Upper lobe of left lung (tissue), 6 donors: Measurements from ENCODE around the gene LRP5. TPM values are rescaled to one million over a fixed set of nuclear protein-coding genes. Genes with fewer than 3 reads are reported as not detected.
"Not testable (repeated sequence)": the region's sequence is repeated elsewhere in the genome, so short reads cannot be mapped to it uniquely, and the experiment has no call there.

Source experiments
- ATAC-seq, 2 donors: fragments of 200-7000 bp; cut with Tn5 transposase; one replicate each; pipeline ENCODE4 v1.9.1; 2022; ENCODE audit warnings: mild to moderate bottlenecking in 2 of 2, moderate library complexity in 2 of 2; ENCODE audit not compliant: low FRiP score in 2 of 2
- DNase-seq, 2 donors: peaks; one replicate each; pipeline ENCODE4 v3.0.0-alpha.2; 2019 to 2020
- H3K27ac ChIP-seq, 4 donors: fragments of 200-600 bp; sonication (generic); one replicate each; pipeline ENCODE4 v1.5.1; 2016 to 2019
- H3K27me3 ChIP-seq, 4 donors: fragments of 200-600 bp; sonication (generic); one replicate each; pipeline ENCODE4 v1.5.1; 2017 to 2019
- H3K36me3 ChIP-seq, 4 donors: fragments of 200-600 bp; sonication (generic); one replicate each; pipeline ENCODE4 v1.5.1; 2016 to 2019
- H3K4me1 ChIP-seq, 4 donors: fragments of 200-600 bp; sonication (generic); one replicate each; pipeline ENCODE4 v1.5.1; 2018 to 2019
- H3K4me3 ChIP-seq, 4 donors: fragments of 200-600 bp; sonication (generic); one replicate each; pipeline ENCODE4 v1.5.1; 2017 to 2019; ENCODE audit warnings: mild to moderate bottlenecking in 2 of 4, moderate library complexity in 1 of 4
- H3K9me3 ChIP-seq, 4 donors: fragments of 200-600 bp; sonication (generic); one replicate each; pipeline ENCODE4 v1.5.1; 2018 to 2019
- EP300 ChIP-seq, 4 donors: sonication (generic); formaldehyde crosslinking; IDR thresholded peaks; one replicate each; pipeline ENCODE4 v1.5.1; 2017; ENCODE audit warnings: antibody characterized with exemption in 4 of 4, control low read depth in 2 of 4
- POLR2A ChIP-seq, 4 donors: fragments of 450-650 bp; IDR thresholded peaks; one replicate each; pipeline ENCODE4 v1.5.1; 2016 to 2017; ENCODE audit warnings: antibody characterized with exemption in 4 of 4, mild to moderate bottlenecking in 2 of 4
- POLR2AphosphoS5 ChIP-seq, 2 donors: sonication (generic); formaldehyde crosslinking; IDR thresholded peaks; one replicate each; pipeline ENCODE4 v1.5.1; 2017; ENCODE audit warnings: antibody characterized with exemption in 2 of 2
- WGBS, 2 donors: methylation state at CpG; one replicate each; pipeline ENCODE4 v1.1.5; 2017 to 2018; 5-methylcytosine and 5-hydroxymethylcytosine counted together
- total RNA-seq, 6 donors: library from RNA; depleted of rRNA in 4 of 6; stranded (reverse); fragments of >200 nt in 4 of 6; gene quantifications; one replicate each; pipeline versions ENCODE4 v1.1.0 to v1.2.1, GENCODE V29; 2016 to 2021
- TF ChIP-seq, protein P1 (sequence below), 6 experiments: fragments of 450-650 bp in 4 of 6; fragments of 200-600 bp in 2 of 6; sonication (generic) in 2 of 6; IDR thresholded peaks; one replicate each; pipeline ENCODE4 v1.5.1; 2016 to 2019; ENCODE audit warnings: antibody characterized with exemption in 6 of 6
- donor health status: DM: no; HTN: no; CAD: no; lungs with moderate emphysema.
- donor health status: DM: no; HTN: yes; CAD: no; lungs with severe emphysema.

Gene LRP5
- total RNA-seq, 6 donors from 2014 or later, result 51.5 to 79.4 (median 67.6) TPM

DNA sequence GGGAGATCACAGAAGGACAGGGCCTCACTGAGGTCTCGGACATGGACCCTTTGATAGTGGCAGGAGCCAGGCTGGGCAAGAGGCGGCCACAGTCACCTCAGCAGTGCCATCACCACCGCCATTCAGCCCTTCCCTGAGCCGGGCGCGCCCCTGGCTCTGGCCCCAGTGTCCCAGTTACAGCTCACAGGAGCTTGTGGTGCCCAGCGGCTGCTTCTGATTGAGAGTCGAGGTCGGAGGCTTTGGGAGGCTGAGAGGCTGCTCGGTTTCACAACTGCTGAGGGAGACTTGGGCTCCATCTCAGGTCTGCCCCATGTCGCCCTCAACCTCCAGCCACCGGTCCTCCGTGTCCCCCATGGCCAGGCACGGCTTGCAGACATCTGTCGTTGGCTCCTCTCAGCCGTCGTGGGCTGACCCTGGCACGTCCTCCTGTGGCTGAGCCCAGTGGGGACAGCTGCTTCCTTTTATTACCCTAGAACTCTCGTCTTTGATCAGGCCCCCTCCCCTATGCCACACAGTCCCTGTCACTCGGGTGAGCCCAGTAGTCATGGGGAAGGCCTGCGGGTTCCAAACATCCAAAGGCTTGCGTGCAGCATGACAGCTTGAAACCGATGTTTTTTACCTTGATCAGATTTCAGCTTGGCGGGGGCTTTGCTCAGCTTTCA is 119.7 kb downstream of the LRP5 start:
- no peak for ATAC-seq
- Histone ChIP-seq H3K36me3 (peaks cover 0 to 53% (median 26%) of the 10 kb centered on the region in 4 donors), H3K9me3 (peaks cover 0 to 14% (median 6%) of the 10 kb centered on the region in 4 donors), H3K4me3 (no peak overlapping the region), H3K27ac (no peak overlapping the region), H3K4me1 (peaks cover 4 to 12% (median 6%) of the 10 kb centered on the region in 4 donors), H3K27me3 (no peaks in the 10 kb centered on the region)
- no peak for TF ChIP-seq POLR2AphosphoS5 (IDR thresholded peaks at IDR 0.05)
- no peak for TF ChIP-seq POLR2A (IDR thresholded peaks at IDR 0.05)
- TF ChIP-seq EP300 (IDR thresholded peaks at IDR 0.05), result no peak
- TF ChIP-seq, protein P1, sequence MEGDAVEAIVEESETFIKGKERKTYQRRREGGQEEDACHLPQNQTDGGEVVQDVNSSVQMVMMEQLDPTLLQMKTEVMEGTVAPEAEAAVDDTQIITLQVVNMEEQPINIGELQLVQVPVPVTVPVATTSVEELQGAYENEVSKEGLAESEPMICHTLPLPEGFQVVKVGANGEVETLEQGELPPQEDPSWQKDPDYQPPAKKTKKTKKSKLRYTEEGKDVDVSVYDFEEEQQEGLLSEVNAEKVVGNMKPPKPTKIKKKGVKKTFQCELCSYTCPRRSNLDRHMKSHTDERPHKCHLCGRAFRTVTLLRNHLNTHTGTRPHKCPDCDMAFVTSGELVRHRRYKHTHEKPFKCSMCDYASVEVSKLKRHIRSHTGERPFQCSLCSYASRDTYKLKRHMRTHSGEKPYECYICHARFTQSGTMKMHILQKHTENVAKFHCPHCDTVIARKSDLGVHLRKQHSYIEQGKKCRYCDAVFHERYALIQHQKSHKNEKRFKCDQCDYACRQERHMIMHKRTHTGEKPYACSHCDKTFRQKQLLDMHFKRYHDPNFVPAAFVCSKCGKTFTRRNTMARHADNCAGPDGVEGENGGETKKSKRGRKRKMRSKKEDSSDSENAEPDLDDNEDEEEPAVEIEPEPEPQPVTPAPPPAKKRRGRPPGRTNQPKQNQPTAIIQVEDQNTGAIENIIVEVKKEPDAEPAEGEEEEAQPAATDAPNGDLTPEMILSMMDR (IDR thresholded peaks at IDR 0.05), result no peak
- DNase-seq, result no peak
- WGBS, 2 donors, result 84 to 89% methylated on average over 13 to 19 of the region's 24 CpGs

DNA sequence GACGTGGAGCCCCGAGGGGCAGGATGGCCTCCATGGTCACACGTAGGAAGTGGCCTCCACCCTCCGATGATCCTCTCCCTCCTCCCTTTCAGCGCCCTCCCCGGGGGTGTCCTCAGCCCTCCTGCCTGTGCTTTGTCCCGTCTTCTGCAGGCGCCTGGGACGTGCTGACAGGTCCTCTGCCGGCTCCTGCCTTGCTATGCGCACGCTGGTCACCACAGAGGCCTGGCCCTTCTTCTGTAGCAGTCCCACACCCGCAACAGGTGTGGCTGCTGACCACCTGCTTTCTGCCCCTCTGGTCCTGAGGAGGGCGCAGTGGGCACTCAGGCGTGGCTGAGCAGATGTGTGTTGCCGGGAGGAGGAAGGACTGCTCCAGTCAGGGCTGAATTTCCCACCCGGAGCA is 120.5 kb downstream of the LRP5 start:
- Histone ChIP-seq H3K4me3 (no peak overlapping the region), H3K27me3 (no peaks in the 10 kb centered on the region), H3K36me3 (peaks cover 0 to 56% (median 27%) of the 10 kb centered on the region in 4 donors), H3K4me1 (peaks cover 9 to 19% (median 13%) of the 10 kb centered on the region in 4 donors), H3K27ac (no peak overlapping the region), H3K9me3 (peaks cover 0 to 14% (median 6%) of the 10 kb centered on the region in 4 donors)
- no peak for ATAC-seq
- WGBS, 2 donors, result 79 to 84% methylated on average over 7 to 11 of the region's 17 CpGs
- no peak for TF ChIP-seq POLR2AphosphoS5 (IDR thresholded peaks at IDR 0.05)
- TF ChIP-seq EP300 (IDR thresholded peaks at IDR 0.05), result no peak
- no peak for TF ChIP-seq POLR2A (IDR thresholded peaks at IDR 0.05)
- TF ChIP-seq, protein P1 (IDR thresholded peaks at IDR 0.05), result no peak
- no peak for DNase-seq

DNA sequence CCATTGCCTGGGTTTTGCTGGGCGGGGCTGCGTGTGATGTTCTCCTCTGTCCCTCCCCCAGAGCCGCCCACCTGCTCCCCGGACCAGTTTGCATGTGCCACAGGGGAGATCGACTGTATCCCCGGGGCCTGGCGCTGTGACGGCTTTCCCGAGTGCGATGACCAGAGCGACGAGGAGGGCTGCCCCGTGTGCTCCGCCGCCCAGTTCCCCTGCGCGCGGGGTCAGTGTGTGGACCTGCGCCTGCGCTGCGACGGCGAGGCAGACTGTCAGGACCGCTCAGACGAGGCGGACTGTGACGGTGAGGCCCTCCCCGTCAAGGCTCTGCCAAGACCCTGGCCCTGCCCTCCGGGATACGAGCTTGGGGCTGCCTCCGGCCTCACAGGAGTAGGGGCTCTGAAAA is 121.2 kb downstream of the LRP5 start:
- WGBS, 2 donors, result 95 to 98% methylated on average over 12 to 30 of the region's 31 CpGs
- peaks cover 0 to 14% (median 6%) of the 10 kb centered on the region in 4 donors for H3K9me3 ChIP-seq
- no peak overlapping the region for H3K4me3 ChIP-seq
- no peaks in the 10 kb centered on the region for H3K27me3 ChIP-seq
- peaks cover 0 to 59% (median 30%) of the 10 kb centered on the region in 4 donors for H3K36me3 ChIP-seq
- TF ChIP-seq EP300 (IDR thresholded peaks at IDR 0.05) (no peak), POLR2A (IDR thresholded peaks at IDR 0.05) (no peak), POLR2AphosphoS5 (IDR thresholded peaks at IDR 0.05) (no peak)
- TF ChIP-seq, protein P1 (IDR thresholded peaks at IDR 0.05), result no peak
- DNase-seq (peak in 1 of 2 donors; percentile 76), ATAC-seq (no peak)
- H3K4me1 ChIP-seq, result peaks cover 9 to 20% (median 14%) of the 10 kb centered on the region in 4 donors
- H3K27ac ChIP-seq, result no peak overlapping the region

DNA sequence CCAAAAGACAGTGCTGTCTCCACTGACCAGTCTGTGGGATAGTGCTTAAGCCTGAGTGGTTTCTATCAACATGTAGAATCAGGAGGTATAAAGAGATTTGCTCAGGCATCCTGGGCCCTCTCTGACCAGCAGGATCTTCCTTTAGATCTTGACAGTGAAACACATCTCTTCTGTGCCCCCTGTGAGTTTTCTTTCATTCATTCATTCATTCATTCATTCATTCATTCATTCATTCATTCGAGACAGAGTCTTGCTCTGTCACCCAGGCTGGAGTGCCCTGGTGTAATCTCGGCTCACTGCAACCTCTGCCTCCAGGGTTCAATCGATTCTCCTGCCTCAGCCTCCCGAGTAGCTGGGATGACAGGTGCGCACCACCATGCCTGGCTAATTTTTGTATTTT is 121.8 kb downstream of the LRP5 start:
- 92 to 96% methylated on average over 5 of the region's 5 CpGs for WGBS, 2 donors
- Histone ChIP-seq H3K9me3 (peaks cover 0 to 11% (median 6%) of the 10 kb centered on the region in 4 donors), H3K36me3 (peaks cover 0 to 63% (median 32%) of the 10 kb centered on the region in 4 donors)

DNA sequence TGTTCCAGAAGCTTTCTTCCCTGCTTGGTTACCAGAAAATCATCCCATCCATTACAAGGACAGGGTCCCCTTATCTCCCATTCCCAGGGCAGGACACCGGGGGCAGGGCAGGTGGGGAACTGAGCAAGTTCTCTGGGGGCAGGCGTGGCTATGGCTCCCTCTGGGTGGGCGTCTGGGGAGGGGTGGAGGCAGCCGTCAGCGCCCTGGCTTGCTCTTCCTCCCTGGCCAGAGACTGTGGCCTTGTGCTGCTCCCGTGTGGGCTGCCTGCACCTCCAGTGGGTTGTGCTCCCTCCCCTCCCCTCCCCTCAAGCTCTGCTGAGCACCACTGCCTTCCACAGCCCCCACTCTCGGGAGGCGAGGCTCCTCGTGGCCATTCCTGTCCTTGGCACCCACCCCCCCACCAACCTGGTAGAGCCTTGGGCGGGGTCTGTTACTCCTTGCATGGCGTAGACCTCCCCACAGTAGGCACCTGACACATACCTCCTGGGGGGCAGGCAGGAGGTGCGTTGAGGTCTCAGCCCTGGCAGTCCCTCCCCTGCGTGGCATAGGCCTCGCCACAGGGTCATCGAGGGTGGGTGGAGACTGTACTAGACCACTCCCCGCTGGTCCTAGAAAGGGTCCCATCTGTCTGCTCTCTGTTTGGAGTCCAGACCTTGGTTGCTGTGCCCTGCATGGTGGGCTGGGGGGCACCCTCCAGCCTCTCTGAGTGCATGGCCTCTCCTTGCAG is 123.9 kb downstream of the LRP5 start:
- Histone ChIP-seq H3K27me3 (no peaks in the 10 kb centered on the region), H3K9me3 (no peaks in the 10 kb centered on the region), H3K36me3 (peaks cover 0 to 64% (median 34%) of the 10 kb centered on the region in 4 donors), H3K4me1 (peaks cover 9 to 29% (median 14%) of the 10 kb centered on the region in 4 donors), H3K27ac (peak overlapping the region in 3 of 4 donors; percentile 28 to 78 (median 36)), H3K4me3 (no peak overlapping the region)
- DNase-seq, result no peak
- ATAC-seq, result no peak
- 87 to 93% methylated on average over 3 to 10 of the region's 16 CpGs for WGBS, 2 donors
- TF ChIP-seq EP300 (IDR thresholded peaks at IDR 0.05) (no peak), POLR2AphosphoS5 (IDR thresholded peaks at IDR 0.05) (no peak), POLR2A (IDR thresholded peaks at IDR 0.05) (no peak)
- TF ChIP-seq, protein P1 (IDR thresholded peaks at IDR 0.05), result no peak

More for the DNA sequence above, 121.8 kb downstream of the LRP5 start:
- H3K27ac ChIP-seq, H3K4me3 ChIP-seq, DNase-seq, ATAC-seq, H3K27me3 ChIP-seq: not testable (repeated sequence)
- H3K4me1 ChIP-seq, result peaks cover 9 to 22% (median 14%) of the 10 kb centered on the region in 4 donors
